HG03521 (cell line): ENCODE measurements around the gene ATP7B.
"Not testable (repeated sequence)": the region's sequence is repeated elsewhere in the genome, so short reads cannot be mapped to it uniquely, and the experiment has no call there.

Source experiments
- ATAC-seq: cut with Tn5 transposase; IDR thresholded peaks from one replicate; pipeline ENCODE4 v1.9.1; 2021; ENCODE audit warnings: mild to moderate bottlenecking, moderate library complexity; ENCODE audit not compliant: unreplicated experiment

Gene ATP7B

DNA sequence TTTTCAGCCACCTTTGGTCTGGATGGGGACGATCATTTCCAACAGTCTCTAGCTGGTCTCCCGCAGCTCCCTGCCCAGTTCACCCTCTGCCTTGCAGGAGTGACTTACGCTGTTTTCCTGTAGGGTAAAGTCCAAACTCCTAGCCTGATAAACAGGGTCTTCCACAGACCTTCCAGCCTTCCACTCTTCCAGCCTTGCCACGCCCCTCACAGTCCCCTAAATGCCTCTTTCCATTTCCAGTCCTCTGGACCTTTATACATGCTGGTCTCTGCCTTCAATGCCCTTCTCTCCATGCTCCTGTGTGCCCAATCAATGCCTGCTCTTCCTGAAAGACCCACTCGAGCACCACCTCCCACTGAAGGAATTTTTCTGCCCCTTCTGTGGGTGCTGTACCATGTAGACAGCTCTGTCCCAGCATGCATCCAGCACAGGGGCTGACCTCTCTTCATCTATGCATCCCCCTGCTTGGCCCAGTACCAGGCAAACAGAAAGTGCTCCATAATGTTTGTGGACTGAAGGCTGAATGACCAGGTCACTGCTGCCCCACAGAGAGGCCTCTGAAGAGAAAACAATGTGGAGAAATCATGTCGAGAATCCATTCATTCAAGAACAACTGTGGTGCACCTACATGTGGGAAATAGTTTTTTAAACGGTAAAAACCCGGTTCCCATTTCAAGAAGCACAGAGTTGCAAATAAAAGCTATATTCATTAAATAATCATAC is 4.6 kb downstream of the ATP7B start:
- no peak for ATAC-seq

DNA sequence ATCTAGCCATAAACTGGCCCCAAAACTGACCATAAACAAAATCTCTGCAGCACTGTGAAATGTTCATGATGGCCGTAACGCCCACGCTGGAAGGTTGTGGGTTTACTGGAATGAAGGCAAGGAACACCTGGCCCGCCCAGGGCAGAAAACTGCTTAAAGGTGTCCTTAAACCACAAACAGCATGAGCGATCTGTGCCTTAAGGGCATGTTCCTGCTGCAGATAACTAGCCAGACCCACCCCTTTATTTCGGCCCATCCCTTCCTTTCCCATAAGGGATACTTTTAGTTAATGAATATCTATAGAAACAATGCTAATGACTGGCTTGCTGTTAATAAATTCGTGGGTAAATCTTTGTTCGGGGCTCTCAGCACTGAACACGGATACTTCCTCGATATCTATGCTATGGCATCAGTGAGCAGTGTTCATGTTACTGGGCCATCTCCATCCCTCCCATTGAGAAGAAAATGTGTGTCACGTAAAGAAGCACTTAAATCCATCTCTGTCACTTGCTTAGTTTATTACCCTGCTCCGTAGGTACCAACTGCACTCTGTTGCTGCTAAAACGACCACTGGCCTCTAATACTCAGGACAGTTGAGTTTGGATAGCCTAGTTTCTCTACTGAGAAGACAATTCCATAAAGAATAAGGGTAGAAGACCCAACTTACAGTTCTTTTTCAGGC is 5.3 kb downstream of the ATP7B start:
- ATAC-seq, result no peak

DNA sequence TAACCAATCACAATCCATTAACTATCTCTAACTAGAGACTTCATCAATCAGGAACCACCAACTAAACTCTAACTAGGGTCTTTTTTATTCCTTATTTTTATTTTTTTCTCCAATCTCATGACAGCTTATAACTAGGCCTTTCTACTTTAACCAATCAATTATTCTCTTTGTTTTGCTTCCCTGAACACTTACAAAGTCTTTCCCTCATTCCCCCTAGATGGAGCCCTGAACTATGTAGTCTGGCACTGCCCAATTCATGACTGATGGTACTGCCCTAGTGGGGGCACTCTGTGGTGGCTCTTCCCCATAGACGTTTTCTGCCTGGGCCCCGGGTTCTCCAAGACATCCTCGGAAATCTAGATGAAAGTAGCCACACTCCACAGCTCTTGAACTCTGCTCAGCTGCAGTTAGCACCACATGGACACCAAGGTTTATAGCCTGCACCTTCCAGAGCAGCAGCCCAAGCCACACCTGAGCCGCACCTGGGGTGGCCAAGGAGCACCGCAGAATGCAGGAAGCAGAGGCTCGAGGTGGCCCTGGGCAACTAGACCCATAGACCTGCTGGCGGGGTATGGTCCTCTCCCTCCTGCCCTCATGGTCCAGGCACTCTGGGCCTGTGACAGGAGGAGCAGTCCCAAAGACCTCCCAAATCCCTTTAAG is 6.6 kb downstream of the ATP7B start:
- no peak for ATAC-seq

DNA sequence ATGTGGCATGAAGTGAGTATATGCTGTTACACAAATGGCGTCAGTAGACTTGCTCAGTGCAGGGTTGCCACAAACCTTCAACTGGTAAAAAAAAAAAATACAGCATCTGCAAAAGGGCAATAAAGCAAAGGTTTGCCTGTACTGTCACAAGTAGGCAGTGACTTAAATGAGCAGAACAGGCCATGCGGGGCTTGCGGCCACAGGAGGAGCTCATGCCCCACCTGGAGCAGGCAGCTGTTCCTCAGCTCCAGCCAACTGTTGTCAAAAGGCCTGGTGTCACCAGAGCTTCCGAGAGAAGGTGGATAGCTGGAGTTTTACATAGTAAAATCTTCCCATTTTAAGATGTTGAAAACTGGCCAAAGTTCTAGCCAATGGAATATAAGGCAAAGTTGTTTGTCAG is 7.7 kb downstream of the ATP7B start:
- no peak for ATAC-seq

DNA sequence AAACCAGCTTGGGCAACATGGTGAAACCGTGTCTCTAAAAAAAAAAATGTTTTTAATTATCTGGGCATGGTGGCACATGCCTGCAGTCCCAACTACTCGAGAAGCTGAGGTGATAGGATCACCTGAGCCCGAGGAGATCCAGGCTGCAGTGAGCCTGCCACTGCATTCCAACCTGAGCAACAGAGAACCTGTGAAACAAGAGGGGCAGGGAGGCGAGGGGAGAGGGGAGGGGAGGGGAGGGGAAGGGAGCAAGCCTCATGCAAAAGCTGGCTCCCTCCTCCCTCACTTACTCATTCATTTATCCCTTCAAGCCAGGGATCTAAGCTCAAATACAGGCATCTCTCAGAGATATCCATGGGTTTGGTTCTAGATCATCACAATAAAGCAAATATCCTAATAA is 8.9 kb downstream of the ATP7B start:
- no peak for ATAC-seq

DNA sequence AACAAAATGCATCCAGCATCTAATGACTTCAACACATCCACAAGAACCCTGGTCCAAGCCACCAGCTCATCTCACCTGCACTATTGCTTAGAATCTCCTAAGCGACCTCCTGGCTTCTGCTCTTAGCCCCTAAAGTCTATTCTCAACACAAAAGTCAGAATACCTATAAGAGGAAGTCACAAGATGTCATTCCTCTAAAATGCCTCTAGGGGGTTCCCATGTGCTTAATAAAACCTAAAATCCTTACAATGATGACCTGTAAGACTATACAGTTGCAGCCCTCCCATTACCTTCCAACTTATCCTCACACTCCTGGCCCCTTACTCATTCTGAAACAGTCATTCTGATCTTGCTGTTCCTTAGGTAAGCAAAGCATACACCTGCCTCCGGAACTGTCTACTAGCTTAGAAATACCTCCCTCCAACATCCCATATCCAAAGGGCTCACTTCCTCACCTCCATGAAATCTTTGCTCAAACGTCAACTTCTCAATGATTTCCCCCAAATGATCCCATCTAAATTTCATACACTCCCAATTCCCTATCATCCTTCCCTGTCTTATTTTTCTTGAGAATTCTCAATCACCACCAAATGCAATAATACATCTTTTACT is 10.0 kb downstream of the ATP7B start:
- ATAC-seq, result peak; percentile 70

DNA sequence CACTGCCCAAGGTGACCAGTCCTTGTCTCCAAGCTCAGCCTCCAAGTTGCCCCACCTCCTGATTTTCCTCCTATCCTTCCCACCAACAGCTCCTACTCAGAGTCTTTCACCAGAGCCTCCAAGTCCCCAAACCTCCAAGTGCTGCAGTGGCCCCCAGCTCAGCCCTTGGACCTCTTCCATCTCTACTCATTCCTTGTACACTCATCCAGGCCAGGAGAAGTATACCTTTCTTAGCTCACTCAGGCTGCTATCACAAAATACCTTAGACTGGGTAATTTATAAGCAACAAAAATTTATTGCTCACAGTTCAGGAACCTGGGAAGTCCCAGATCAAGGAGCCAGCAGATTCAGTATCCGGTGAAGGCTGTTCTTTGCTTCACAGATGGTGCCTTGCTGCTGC is 11.3 kb downstream of the ATP7B start:
- ATAC-seq, result no peak

DNA sequence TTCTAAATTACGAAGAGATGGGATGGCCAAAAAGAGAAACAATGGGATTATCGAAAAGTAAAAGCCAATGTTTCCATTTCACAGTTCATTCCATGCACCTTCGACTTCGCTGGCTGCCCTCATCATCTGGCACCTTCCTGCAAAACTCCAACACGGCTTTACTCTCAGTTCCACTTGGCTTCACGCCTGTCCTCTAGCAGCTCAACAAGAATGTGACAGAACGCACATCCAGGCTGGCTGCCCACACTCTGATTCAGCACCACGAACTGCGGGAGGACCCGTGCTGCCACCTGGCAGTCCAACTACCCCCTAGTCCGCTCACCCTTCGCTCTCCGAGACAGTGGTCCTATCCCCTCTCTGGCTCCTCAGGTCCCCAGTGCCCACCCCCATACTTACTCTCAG is 11.7 kb downstream of the ATP7B start:
- ATAC-seq, result no peak

DNA sequence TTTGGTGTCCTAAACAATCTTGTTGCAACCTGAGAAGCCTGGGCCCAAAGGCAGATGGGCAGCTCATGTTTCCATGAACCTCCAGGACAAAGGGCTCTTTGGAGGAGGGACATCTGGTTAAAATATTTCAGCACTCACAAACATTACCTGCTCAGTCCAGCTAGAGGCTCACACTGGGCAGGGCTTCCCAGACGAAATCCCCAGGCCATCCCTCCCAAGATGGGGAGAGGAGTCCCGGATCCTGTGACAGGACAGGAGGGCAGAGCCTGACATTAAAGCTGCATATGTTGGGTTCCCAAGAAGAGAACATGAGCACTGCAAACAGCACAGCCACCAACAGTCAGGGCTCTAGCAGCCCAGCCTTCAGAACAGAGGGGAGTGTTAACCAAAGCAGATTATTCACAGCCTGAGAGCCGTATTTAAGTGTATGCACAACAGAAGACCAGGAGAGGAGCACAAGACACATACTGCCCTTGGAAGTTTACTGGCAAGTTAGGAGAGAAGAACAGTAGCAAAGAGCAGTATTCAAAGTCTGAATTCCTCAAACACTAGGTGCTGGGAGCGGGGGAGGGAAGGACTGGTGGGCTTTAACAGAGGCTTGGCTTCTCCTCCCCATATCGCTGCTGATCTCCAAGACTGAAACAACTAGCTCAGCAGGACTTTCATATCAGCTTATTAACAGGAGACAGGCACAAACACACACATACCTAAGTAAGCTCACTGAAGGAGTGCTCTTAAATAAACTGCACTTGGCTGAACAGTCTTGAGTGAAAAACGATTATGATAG is 12.3 kb downstream of the ATP7B start:
- no peak for ATAC-seq

DNA sequence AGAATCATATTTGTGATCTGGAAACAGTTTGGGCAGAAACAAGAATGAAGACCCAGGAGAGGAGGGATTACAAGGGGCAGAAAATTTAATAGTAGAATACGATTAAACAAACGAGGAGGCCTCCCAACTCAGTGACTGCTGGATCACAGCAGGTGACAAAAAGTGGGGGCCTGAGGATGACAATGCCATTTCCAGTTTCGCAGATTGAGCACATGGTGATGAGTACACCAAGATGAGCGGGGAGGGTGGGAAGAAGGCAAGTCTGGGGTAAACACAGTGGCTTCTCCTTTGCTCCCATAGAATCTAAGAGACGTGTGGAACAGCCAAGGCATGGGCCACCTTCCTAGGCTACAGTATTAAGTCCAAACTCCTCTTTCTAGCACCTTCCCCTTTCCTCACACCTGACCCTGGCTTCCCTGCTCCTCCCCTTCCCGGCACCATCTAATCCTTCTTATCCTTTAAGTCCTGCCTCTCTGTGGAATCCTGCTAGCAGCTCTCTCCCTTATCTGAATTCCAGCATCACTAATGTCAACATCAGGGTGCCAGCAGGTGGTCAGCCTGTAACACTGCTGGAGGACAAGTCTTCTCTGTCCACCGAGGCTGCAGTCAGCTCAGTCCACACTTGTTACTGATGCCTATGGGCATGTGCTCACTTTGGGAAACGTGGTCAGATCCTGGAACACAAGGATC is 13.5 kb downstream of the ATP7B start:
- no peak for ATAC-seq

DNA sequence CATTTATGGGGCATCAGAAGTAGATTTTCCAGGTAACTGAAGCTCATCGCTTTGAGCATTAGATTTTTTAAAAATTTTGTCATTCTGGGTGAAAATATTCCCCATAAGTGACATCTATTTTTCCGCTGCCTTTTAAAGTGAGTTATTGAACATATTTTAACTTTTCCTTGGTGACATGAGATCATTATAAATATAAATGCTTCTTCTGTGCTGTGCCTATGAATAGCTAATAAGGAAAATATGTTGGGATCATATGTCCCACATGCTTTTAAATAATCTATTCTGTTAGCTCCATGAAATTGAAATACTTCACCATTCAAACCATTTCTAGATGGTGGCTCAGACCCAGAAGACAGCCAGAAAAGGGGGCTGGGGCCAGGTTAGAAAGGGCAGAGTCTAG is 14.1 kb downstream of the ATP7B start:
- no peak for ATAC-seq

DNA sequence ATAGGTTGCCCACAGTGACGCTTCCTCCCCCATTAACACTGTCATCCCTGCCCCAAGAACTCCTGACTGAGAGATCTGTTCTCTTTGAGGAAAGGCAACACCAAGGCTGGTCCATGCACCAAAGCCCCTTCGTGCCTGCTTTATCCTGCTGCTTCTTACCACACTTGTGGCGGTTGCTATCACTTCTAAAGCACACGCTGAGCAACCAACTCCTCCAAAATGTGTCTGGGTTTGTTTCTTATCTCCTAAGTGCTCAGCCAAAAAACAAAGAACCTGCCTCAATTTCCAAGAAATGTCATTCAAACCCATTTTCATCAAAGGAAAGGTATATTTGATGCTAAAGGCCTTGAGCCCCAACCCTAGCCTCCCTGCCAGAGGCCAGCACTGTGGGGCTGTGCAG is 14.6 kb downstream of the ATP7B start:
- no peak for ATAC-seq

DNA sequence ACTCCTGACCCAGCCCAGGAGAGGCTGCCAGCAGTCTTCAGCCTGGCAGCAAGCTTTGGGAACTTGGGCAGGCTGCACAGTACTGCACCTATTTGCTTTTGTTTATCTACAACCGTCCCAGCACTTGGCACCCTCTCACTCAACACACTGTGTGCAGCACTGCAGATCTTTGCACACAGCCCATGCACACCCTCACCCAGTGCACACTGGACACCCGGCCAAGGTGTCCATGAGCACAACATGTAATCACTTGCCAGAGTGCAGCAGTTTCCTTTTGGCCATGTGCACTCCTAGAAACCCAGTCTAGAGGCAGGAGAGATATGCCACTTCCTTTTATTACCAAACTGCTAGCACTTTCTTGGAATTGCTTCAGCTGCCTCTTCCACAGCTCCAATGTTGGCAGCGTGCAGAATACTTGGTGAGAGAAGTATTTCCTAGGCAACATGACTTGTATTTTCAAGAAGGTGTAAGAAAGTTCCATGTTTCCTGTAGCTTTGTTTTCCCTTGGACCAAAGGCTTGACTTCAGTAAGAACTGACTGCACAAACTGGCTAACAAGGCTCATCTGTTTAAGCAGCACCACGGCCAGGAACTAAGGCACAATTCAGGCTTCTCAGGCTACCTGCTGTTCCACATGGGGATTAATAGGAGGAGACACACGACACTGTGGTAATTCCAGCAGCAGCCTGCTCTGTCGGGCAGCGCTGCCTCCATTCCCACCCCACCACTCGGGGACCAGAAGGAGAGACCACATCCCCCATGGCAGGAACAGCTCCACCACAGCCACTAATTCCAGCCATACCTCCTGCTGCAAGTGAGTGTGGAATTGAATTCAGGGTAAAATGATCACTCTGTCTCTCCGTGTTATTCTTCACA is 15.3 kb downstream of the ATP7B start:
- ATAC-seq, result no peak

DNA sequence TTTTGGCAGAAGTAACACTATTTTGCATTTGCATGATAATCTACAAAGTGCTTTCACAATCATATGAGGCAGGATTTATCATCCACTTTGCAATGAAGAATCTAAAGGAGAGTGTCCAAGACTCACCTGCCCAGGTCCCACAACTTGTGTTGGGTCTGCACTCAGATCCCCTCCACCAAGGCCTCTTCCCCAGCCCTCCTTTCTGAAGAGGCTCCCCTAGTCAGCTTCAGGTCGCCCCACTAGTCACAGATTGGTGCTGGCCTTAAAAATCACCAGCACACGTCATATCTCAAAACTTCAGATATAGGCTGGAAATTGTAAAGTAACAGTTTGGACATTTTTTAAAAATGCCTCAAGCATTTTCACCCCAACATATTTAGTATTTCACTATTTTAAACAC is 17.5 kb downstream of the ATP7B start:
- ATAC-seq, result no peak

DNA sequence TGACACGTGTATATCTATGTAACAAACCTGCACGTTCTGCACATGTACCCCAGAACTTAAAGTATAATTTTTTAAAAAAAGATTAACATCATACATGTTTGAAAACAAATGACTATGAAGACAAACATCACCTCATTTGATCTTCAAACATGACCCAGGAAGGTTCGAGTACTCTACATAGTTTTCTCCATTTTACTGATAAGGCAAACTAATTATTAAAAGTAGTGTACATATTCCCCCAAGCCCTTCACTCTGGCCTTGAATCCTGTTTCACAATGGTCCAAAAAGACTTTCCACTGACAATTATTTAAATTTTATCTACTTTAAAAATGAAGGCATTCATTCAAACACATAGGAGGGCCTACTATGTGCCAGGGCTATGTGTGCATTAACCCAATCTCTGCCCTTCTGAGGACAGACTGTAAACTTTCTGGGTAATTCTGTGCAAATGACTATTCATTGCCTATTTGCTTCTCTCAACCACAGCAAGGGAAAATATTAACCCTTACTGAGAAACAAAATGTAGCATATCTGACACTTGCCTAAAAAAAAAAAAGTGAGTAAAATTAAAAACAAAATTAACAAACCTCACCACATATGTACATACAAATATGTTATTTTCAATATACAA is 22.1 kb downstream of the ATP7B start:
- ATAC-seq, result no peak

DNA sequence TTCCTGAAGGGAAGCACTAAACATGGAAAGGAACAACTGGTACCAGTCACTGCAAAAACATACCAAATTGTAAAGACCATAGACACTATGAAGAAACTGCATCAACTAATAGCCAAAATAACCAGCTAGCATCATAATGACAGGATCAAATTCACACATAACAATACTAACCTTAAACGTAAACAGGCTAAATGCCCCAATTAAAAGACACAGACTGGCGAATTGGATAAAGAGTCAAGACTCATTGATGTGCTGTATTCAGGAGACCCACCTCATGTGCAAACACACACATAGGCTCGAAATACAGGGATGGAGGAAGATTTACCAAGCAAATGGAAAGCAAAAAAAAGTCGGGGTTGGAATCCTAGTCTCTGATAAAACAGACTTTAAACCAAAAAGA is 26.3 kb downstream of the ATP7B start:
- ATAC-seq, result not testable (repeated sequence)

DNA sequence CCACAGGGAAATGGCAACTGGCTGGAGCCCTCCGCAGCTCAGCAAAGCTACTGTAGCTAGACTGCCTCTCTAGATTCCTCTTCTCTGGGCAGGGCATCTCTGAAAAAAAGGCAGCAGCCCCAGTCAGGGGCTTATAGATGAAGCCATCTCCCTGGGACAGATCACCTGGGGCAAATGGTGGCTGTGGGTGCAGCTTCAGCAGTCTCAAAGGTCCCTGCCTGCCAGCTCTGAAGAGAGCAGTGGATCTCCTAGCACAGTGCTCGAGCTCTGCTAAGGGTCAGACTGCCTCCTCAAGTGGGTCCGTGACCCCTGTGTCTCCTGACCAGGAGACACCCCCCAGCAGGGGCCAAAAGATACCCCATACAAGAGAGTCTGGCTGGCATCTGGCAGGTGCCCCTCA is 28.0 kb downstream of the ATP7B start:
- not testable (repeated sequence) for ATAC-seq

DNA sequence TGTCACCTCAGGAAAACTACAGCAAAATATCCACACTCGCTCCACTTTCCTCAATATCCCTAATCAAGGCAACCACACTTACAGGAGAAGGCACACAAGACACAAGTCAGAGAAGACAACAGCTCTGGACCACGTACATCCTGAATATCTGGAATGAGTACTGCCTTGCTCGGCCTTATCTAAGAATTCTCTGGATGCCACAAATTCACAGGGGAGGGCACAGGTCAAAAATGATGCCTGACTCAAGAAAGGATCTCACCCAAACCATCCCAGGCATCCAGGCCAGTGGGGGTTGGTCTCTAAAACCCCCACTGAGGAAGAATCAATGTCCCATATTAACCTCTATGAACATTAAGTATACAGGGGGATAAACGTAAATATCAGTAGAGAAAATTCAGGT is 29.9 kb downstream of the ATP7B start:
- ATAC-seq, result no peak

DNA sequence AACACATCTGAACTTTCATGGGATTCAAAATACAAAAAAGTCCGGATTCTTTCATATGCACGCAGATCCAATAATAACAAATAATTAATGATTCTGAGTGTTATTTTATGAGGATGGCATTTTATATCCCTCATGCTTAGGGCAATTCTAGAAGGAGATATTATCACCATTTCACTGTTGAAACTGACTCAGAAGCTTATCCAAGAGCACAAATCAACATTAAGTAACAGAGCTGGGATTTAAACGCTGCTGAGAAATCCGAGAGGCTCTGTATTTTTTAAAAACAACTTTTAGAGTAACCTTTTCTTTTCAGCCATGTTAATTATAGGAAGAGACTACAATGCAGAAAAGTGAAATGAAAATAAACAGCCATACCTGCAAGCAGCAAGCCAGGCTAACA is 30.3 kb downstream of the ATP7B start:
- no peak for ATAC-seq
